Activated CD8-positive, alpha-beta memory T cell treated with anti-CD3 and anti-CD28 coated beads, Interleukin-2, amount 50 U/mL, for 24 hours (primary cell): Measurements from ENCODE around the gene S100A1.

Source experiments
- DNase-seq: peaks from one replicate; pipeline ENCODE4 v3.0.0-alpha.2; 2020; ENCODE audit errors: extremely low read depth

S100A1 gene

DNA sequence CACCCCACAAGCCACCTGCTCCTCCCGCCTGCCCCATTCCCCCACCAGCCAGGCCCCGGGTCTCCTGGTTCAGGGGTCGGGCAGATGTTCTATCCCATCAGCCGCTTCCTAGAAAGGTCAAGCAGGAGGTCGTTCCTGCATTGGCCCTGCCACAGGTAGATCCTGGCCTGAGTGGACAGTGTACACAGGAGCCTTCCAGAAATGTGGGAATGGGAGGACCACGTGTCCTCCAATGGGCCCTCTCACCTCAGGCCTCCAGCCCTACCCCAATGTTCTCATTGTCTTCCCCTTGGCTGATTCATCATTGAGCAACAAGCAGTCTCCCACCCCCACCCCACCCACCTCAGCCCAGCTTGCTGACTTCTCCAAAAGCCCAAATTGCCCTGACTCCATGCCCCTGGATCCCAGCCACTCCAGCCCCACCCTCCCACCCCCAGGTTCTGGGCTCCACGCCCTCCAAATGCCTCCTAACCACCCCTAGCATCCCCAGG, 17.4 kb upstream of the S100A1 start:
- no peak for DNase-seq

DNA sequence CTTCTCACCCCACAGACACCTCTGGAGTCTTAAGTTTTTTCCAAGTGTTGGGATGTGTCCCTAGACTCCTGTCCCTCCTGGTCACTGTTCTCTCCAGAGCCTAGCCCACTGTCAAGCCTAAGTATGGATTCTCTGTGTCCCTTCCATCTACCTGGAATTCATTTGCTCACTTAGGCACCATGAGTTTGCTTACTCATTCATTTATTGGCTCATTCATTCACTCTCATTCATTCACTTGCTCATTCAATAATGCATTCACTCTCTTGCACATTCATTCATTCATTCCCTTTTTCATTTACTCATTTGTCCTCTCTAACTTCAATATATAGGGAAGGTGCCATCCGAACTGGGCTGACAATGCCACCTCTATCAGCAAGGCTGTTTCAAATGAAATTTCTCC, 16.9 kb upstream of the S100A1 start:
- DNase-seq: no peak

DNA sequence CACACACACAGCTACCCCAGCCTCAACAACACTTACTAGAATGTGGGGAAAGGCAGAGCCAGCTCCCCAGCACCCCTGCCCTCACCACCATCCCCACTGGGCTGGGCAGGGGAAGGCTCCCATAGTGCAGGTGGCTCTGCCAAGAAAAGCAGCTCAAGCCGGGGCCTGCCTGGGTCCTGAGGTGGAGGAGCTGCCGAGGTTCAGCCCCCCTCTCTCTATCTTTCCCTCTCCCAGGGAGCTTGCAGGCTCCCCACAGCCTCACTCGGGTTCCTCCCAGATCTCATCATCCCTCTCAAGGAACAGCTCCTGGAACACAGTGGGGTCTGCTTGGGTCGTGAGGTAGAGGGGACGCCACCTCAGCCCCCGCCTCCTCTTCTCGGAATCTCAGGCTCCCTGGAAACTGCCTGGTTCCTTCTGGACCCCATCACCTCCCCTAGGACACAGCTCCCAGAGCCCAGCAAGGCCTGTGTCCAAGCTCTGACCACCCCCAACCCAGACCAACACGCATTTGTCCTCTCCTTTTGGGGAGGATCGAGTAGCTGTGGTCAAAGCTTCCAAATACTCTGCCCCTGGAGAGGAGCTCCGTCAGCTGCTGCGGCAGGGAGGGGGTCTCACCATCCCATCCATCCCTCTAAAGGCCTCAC, 16.0 kb upstream of the S100A1 start:
- DNase-seq: no peak

DNA sequence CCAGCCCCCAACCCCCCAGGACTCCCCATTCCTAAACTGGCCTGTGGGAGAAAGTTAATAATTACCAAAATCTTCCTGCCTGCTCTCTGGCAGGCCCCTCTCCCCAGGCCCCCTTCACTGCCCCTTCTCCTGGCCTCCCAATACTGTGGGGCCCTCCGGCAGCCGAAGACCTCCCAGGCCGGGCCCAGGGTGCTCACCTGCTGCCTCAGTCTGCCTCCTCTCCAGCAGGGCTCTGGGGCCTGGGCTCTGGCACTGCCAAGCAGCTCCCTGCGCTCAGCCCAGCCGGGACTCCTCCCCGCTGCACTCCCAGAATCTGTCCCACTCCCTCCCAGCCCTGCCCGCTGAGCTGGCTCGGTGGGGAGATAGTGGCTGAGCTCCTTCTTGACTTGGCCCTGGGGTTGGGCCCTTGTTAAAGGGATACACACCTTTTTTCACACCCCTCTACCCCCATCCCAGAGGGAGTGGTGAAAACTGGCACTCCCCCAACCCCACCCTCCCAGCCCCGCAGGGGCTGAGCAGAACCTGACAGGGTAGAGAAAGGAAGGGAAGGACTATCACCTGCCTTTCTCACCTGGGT, 15.4 kb upstream of the S100A1 start, which contains the start of gene S100A16:
Gene S100A16 (minus strand): TSS at position 383 of the 577 bp plus-strand sequence. CDS start 4,986 bp downstream, outside the sequence.
- DNase-seq: no peak

DNA sequence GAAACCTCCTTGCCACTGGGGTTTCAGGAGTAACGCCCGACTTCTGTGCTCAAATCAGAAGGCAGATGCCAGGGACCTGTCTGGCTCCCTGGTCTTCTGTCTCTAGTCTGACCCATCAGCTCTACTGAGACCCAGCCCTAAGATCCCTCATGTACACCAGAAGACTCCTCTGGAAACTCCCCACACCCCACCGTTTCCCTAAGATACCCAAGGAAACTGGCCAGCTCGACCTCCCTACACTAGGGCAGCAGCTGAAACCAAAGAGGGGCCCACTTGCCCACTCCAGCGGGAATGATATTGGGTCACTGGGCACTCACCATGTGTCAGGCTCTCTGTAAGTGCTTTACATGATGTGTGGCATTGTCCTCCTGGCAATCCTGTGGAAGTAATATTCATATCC, 14.8 kb upstream of the S100A1 start:
- DNase-seq: no peak

DNA sequence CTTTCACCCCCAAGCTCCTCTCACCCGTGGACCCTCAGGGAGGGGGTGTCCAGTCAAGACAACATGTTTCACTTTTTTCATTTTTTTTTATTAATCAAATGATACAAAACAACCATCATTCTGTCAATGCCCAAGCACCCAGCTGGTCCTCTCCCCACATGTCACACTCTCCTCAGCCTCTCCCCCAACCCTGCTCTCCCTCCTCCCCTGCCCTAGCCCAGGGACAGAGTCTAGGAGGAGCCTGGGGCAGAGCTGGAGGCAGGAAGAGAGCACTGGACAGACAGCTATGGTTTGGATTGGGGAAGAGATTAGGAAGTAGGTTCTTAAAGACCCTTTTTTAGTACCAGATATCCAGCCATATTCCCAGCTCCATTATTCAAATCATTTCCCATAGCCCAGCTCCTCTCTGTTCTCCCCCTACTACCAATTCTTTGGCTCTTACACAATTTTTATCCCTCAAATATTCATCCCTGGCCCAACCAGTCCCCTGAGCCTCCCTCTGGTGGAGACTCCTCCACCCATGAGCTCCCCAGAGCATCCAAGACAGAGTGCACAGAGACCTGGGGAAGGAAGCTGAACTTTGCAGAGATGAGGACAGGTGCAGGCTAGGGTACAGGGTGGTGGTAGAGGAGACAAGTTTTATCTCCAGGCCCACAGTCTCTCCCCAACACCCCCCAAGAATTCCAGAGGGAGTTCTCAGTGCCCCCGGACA, 13.9 kb upstream of the S100A1 start:
- DNase-seq: no peak

DNA sequence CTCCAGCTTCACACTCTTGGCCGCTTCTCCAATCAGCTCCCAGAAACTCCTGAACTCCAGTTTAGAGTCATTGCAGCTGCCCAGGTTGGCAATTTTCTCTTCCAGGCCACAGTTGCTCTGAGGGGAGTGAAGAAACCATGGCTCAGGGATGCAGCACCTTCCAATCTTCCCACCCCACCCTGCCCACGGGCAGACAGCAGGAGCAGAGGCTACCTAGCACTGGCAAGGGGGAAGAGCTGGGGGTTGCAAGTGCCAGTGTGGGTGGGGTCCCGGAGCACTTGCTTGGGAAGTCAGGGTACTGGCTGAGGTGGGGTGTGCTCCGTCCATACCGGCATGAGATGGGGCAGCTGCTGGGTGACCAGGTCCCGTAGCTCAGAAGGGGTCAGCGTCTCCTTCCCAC, 13.3 kb upstream of the S100A1 start:
- DNase-seq: no peak

DNA sequence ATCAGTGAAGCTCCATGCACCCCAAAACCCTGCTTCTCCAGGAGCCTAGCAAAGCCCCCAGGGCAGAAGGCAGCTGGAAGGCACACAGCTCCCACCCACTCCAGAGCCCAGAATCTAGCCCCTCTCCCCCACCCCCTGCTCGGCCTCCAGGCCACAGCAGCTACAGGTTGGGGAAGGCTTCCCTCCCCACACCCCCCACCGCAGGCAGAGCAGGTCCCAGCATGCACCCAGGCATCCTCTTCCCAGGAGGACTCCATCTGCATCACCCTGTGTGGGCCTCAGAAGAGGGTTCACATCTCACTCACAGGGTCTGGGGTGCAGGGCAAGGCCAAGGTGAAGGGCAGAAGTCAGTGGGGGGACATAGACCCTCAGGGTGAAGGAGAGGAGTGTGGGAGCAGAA, 12.8 kb upstream of the S100A1 start:
- DNase-seq: no peak

DNA sequence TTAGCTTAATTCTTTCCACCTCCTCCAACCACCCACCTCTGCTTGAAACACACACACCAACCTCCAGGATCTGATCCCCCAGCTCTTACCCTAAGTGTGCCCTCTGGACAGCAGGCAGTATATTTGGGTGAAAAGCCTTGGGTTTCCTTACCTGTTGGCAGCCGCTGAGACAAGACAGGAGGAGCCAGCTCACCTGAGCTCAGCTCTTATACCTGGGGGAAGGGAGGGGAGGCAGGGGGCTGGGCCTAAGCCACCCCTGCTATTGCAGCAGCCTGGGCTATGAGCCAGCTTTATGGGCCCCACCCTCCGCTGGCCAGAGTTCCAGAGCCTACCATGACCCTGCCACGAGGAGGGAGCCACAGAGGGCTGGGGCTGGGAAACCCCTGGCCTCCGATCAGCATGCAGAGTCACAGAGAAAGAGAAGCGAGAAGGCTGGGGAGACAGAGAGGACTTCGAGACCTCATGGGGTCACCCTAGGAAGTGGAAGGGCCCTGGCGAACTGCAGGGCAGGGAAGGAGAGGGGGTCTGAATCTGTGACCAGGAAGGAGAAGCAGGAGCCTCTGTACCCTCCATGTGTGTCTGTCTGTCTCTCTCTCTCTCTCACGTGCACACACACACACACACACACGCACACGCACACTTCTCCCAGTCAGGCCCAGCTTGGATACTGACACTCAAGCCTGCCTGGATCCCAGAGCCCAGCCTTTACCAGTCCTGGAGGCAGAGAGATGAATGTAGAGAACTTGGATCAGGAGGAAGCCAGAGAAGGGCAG, 11.9 kb upstream of the S100A1 start, which contains the start of gene S100A14:
Gene S100A14 (minus strand): TSS at position 182 of the 773 bp plus-strand sequence. CDS start 467 bp downstream, outside the sequence.
- no peak for DNase-seq

DNA sequence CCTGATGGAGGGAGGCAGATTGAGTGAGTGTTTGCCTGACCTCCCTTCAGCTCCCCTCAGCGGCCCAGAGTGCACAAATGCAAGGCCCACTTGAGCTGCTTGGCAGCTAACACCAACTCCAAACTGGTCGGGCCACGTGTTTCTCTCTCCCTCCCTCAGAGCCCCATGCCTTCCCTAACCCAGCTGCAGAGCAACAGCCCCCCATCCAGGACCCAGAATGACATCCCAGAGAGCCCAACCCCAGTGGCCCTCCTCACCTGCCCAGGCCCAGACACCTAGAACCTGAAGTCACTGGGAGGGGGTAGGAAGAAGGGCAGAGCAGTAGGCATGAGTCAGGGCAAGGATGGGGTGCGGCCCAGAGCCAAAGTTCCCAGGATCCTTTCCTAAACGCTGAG, 11.3 kb upstream of the S100A1 start:
- DNase-seq: no peak

DNA sequence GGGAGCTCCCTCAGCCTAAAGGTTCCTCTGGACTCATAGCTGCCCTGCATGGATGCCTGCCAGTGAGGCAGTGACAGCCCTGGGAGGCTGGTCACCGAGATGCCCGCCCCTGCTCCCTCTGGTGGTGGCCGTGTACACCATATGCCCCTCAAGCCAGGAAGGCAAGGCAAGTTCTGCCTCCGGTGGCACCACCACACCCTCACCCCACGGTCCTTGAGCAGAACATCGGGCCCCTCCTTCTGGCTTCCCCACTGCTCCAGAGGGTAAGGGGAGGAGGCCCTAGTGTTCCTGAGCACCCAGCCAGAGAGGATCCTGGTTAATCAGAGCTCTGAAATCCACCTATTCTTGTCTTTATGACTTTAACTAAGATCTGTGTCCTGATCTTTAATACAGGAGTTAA, 10.6 kb upstream of the S100A1 start:
- no peak for DNase-seq

DNA sequence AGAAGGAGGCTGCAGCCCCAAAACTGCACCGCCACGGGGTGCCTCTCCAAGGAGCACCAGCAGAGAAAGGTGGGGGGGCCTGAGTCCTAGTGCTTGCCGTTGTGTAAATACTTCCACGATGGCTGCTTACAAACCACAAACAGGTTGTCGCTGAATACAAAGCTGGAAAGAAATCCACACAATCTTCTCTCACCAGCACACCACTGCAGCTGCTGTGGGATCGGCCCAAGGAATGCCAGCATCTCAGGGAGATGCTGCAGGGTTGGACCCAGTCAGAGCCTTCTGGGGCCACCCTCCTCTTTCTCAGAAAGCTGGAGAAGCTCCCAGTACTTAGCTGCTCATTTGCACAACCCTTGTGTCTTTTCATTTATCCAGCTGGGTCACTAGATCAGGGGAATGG, 9.1 kb upstream of the S100A1 start:
- DNase-seq: no peak

DNA sequence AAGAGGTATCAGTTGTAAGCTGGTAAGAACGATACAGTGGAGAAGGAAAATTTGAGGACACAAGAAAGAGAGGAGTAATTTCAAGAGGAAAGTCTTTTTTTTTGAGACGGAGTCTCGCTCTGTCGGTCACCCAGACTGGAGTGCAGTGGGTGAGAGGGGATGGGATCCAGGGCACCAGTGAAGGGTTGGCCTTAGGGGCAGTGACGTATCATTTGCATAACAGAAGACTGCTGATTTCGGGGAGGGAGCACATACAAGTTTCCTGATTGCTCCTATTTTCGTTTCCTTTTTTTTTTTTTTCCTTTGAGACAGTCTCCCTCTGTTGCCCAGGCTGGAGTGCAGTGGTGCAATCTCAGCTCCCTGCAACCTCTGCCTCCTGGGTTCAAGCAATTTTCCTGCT, 5.1 kb upstream of the S100A1 start:
- DNase-seq: no peak

DNA sequence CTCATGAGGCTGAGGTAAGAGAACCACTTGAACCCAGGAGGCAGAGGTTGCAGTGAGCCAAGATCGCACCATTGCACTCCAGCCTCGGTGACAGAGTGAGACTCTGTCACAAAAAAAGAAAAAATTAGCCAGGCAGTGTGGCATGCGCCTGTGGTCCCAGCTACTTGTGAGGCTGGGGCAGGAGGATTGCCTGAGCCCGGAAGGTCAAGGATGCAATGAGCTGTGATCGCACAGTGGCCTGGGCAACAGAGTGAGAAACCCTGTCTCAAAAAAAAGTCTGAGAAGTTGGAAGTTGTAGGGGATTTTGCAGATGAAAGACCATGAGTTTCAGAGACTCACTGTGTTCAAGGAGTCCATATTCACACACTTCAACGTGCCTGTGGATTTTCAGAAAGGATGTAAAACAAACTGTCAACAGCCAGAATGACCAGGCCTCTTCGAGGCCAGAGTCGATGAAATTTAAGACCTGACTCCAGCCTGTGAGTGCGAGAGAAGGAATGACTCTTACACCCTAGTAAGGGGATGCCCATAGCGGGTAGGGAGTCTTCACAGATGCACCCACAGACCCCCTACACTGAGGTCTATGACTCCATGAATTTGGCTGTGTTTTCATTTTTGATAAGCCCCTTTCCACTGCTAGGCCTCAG, 3.1 kb upstream of the S100A1 start:
- DNase-seq: no peak

DNA sequence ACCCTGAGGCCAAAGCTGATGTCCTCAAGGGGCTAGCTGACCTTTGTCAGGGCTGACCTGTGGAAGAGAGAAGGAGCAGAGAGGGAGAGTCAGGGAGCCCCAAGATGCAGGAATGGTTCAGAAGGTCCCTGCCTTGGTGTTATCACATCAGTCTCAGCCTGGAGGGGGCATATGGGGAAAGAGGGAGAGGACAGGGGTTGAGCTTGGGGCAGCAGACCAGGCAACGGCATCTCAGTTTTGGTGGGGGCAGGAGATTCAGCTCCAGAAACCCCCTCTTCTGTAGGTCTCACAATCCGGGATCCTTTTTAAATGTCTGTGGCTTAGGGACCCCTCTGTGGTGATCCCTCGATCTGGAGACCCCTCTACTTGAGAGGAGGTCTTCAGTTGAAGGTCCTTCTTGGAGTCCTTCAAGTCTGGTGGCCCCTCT, 1.7 kb upstream of the S100A1 start:
- no peak for DNase-seq

DNA sequence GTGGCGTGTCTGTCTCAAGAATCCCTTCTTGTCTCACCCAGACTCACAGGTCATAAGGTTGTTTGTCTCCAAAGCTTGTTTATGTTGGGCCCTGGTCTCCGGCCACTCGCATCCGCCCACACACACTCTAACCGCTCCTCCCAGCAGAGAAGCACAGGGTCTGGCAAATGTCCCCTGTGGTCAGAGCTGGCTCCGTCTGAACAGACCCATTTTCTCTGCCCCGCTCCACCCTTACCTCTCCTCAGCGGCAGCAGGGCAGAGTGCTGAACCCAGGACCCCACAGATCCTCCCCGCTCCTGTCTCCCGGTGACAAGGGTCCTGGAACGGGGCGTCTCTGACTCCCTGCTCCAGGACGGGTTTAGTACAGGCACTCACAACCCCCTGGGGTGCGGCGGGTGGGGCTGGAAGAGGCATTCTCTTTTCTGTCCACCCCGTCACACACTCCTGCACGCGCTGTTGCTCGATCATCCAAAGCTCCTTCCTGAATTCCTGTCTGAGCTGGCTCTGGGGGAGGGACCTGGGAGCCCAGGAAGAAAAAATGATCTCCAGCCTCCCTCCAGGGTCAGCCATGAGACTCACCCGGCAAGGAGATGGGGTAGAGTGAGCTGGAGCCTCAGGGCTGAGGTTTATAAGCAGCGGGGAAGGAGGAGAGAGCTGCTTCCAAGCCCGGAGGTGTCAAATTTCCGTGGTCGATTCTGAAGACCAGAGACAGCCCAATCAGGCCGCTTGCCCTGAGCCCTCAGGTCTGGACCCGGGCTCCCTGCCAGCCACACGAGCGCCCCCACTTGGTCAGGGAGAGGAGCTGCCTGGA, 1.1 kb upstream of the S100A1 start, which contains the start of gene S100A13:
Gene S100A13 (minus strand): TSS at position 602 of the 811 bp plus-strand sequence. CDS start 1,033 bp downstream, outside the sequence.
- DNase-seq: no peak

DNA sequence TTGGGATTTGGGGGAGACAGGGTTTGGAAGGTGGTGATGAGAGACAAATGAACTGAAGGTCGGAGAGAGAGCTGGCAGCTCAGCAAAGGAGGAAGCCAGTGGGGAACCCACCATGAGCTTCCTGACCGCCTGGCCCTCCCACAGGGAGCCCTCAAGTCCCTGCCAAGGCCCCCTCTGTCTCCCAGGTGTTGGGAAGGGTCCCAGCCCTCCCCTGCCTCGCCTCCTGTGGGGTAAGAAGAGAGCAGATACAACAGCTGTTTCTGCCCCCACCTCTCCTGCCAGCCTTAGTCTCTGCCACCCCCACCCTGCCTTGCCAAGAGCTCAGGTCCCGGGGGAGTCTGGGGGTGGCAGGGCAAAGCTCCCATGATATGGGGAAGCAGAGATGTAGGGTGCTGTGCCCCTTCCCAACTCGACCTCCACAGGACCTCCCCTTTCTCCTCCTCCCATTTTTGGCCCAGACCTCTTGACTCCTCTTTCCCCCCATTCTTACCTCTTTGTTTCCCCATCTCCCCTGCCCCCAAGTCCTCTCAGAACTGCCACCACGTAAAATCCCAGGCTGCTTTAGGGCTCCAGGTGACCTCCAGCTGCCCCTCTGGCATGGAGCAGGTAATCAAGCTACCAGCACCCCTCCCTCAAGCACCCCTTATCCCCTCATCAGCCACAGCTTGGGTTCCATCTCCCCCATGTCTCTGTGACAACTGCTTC, 556 bp downstream of the S100A1 start:
- no peak for DNase-seq

DNA sequence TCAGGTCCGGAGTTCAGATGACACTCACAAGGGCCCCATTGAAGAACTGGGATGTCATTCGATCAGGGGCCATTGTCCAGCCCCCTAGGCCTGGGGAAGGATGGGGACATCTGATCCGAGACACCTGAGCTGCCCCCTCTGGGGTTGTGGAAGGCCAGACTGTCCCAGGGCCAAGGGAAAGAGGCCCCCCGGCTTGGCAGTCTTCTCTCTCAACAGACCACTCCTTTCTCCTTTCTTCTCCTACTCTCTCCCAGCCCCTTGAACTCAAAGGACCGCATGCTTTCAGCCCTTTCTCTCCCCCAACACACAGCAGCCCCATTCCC, 1.1 kb downstream of the S100A1 start:
- DNase-seq: no peak

DNA sequence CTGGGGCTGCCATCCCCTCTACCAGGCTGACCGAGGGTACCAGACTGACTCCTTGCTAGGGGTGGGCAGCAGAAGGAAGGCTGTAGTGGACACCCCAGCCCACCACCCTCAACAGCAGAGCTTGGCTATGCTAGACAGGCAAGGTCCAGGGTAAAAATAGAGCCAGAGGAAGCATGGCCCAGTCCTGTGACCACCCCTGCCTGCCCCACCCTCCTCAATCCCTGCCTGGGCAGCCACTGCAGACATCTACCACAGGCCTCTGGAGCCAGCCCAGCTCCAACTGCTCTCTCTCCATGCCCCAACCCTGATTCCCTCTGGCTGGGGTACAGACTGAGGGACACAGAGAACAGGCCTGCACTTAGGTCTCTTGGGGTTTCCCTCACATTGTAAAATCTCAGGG, 1.7 kb downstream of the S100A1 start:
- DNase-seq: no peak

DNA sequence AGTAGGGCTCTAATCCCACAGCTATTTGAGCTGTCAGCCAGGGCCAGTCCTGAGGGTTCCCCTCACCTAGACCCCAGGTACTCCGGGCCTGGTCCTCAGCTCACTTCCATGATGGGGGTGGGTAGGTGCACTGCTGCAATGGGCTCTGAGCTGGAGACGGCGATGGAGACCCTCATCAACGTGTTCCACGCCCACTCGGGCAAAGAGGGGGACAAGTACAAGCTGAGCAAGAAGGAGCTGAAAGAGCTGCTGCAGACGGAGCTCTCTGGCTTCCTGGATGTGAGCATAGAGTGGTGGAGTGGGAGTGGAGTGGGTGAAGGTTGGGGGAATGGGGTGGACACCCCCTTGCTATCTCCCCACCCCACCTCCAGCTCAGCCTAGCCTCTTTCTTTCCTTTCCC, 2.1 kb downstream of the S100A1 start:
- no peak for DNase-seq
